ENCODE results near the gene IKBKG.

GRCh38 chrX:154516656-154517100 lies 30.7 kb upstream of the IKBKG start:
- no peak for TF ChIP-seq GATA2 (IDR thresholded peaks at IDR 0.05; ENCODE audit: low read depth, low read length)
- no peak for TF ChIP-seq GATA3 (IDR thresholded peaks at IDR 0.05; ENCODE audit: low read depth, low read length)
